CD4-positive, alpha-beta T cell treated with Interleukin-12 subunit alpha and Interleukin-12 subunit beta, for 1 hour (primary cell): Measurements from ENCODE around the gene CHN2.

Experiments
- DNase-seq: peaks from one replicate; pipeline ENCODE4 v3.0.0-alpha.2; 2020

CHN2 gene

DNA sequence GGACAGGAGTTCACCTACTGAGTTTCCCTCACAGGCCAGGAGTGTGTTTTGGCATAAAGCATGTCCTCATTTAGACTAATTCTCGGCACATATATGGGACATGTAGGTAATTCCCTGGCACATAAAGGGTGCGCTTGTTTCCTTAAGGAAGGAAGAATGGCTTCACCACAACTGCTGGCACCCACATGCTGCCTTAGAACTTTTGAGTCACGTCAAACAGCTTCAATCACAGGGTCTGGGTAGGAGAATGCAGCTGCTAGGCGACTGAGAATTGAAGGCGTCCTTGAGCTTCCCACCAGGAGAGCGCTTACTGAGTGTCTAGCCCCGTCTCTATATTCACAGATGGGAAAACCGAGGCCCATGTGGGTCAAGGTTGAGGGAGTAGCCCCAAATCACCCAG is 146.1 kb downstream of the CHN2 start:
- DNase-seq, result no peak

DNA sequence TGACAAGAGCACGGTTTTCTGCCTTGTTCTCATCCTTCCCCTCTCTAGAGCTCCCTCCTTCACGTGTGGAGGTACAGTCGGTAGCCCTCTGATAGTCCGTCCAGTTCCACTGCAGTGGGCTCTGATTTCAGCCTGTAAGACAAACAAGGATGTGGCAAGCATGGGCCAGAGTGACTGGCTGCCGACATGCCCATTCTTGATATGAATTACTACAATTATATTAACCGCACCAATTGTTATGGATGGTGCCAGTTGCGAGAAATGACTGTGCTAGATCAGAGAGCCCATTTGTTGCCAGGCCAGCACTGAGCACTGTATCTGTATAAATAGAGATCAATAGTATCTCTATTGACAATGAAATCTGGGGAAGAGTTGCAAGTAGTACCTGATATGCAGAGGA is 146.6 kb downstream of the CHN2 start:
- DNase-seq, result no peak

DNA sequence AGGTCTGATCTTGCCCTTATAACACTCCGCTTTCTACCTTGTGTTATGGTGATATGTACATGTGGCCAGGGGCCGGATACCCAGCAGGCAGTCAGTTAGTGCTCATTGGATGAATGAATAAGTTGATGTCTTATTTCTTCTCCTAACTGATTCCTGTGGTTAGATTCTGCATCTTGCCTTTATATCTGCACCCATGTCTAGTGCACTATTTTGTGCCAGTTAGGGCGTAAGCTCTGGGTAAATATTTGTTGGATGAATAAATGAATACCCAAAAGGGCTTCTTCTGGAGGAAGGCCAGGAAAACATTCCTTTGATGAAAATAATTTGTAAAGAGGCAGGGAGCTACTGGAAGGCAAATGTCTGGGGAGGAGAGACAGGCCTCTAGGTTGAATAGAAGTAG is 148.2 kb downstream of the CHN2 start:
- DNase-seq, result no peak

DNA sequence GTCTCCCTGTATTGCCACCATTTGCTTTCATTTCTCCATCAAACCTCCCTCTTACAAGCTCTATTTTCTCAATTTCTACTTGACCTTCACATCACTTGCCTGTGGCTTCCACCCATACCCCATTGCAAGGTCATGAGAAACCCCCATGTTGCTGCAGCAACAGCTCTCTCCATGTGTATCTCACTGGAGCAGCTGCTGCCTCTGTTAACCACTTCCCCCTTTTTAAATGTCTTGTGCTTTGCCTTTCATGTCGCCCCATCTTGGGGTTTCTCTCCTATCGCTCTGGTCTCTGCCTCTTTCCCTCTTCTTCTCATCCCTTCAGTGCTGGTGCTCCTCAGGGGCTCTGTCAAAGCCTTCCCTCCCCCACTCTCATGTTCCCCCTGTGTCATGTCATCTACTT is 148.8 kb downstream of the CHN2 start:
- peak; percentile 6 for DNase-seq

DNA sequence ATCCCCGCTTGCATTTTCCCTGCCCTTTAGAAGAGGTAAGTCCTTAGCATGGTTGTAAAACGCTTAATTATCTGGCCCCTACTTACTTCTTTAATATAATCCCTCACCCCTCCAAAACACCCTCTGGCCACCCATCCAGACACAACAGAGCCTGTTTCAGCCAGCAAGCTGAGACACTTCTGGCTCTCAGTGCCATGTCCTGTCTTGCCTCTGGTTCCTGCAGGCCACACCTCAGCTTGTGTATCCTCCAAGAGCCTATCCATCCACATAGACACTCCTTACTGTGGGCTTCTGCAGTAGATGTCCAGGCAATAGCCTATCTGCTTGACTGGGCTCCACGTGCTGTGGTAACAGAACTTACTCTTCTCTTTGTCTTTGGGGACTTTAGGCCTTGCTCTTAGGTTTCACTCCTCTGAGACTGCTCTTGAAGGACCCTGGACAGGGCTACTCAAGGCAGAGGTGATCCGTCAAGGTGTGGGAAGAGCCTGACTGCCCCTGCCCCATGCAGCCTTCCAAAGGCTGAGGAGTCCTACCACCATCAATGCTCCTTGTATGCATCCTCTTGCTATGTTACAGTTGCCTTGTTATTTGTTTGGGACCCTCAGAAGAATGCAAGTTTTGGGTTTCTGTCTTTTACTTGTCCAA is 149.9 kb downstream of the CHN2 start:
- DNase-seq, result no peak

DNA sequence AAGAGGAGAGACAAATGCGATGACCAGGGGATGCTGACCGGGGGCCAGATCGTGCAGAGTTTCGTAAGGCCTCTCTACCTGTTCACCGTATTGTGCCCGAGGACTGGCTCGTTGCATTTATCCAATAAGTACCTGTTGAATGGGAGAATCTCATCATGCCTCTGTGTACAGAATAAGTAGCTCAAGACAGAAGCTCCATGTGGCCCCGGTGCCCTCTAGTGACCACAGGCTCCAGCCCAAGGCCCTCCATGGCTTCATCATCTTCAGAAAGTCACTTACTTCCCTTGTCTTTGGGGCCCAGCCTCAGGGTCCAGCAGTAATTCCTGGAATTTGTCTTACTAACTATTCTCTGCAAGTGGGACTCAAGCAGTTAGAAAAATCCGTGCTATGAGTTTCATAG is 151.0 kb downstream of the CHN2 start:
- peak; percentile 9 for DNase-seq

DNA sequence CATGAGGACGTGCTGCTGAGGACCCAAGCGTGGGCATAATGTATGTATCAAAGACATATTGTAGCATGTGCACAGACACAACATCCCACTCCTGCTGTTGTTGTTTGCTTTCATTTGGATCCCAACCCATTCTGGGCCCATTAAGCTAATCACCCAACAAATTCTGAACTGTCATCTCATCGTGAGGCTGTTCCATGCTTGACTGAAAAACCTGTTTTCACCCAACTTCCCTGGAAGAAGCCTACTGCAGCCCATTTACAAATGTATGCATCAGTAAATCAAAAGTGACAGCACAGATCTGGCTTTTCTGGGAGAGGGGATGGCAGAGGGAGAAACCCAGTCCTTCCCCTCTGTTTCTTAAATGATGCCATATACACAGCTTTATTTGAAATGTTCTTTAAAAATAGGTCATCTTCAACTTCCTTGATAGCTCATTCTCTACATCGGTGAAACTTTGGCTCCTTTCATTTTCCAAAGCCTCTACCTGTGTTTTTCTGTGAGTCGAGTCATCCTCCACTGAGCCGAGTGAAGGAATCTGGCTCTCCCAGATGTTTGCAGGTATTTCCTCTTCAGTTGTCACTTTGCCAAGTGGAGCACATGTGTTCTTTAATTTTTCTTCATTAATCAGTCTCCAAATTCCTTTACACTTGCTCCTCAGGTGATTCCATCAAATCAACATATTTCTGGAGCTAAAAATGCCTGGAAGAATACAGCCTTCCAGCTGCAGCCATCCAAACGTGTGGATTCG is 151.8 kb downstream of the CHN2 start:
- DNase-seq, result no peak

DNA sequence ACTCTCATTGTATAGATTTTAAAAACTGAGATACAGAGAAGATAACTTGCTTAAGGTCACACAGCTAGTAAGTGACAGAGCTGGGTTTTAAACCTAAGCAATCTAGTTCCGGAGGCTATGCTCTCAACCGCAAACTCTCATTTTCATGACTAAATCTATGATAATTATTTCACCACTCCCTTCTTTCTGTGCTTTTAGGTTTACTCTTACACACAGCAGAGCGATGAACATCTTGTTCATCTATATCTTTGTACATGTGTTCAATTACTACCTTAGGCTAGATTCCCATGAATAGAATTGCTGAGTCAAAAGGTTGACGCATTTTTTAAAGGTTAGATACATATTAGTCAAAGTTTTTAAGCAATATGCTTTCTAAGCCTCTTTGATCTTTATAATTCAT is 154.8 kb downstream of the CHN2 start:
- DNase-seq, result no peak

DNA sequence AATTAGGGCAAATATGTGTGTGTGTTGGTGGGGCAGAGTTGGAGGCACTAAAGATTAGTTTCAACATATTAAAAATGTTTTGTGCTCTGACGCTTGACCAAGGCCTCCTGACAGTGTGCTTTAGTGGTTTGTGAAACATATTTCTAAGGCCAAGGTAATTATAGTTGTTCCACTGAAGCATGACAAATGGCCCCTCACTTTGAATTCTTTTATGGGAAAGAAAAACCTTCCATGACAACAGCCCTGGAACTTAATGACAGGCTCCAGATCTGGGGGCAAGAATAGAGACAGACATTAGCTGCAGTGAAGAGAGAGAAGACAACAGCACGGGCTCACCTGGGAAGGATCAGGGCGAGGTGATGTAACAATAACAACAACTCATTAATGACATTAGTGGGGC is 155.8 kb downstream of the CHN2 start:
- DNase-seq, result no peak

DNA sequence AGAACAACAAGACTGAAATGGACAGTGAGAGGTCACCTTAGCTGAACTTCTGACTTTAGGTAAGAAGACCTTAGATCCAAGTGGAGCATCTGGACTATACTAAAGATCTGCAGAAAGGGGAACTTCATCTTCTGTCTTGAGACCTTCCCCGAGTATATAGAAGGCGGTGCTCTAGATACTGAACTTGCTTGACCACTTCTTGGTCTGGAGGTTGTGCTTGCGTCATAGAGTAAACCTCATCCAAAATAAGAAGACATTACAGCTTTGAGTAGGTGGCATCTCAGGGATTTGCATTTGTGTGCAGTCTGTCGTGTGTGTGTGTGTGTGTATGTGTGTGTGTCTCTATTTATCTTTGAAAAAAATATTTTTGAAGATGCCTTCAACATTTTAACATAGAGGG is 157.5 kb downstream of the CHN2 start:
- DNase-seq, result no peak

DNA sequence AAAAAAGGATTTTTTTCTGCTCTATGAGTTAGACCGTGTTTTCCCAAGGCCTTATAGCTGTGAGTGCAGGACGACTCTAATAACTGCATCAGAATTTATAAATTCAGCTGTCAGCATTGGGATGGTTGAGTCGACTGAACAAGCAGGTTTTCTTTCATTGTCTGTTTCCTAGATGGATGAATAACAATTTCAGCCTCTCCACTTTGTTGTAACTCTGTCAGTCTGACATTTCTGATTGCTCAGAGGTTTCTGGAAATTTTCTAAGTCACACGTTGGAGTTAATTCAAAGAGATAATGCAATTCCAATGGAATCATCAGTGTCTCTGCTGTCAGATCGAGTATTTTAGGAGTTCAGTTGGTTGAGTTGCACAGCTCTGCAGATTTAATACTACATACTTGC is 159.2 kb downstream of the CHN2 start:
- no peak for DNase-seq

DNA sequence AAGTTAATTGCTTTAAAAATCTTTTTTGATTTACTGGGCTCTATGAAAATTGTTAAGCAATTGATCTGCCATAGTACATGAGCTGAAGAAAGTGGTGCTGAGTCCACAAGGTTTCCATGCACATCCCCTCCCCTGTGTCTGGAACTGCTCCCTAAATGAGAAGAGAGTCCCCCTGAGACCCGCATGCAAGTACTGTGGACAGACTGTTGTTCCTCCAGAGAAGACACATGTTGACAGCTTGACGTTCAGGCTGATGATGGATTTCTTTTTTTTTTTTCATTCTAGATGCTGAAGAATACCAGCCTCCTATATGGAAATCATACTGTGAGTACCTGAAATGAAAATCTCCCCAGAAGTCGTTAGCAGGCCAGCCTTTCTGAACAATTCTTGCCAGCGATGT is 159.8 kb downstream of the CHN2 start:
- no peak for DNase-seq

DNA sequence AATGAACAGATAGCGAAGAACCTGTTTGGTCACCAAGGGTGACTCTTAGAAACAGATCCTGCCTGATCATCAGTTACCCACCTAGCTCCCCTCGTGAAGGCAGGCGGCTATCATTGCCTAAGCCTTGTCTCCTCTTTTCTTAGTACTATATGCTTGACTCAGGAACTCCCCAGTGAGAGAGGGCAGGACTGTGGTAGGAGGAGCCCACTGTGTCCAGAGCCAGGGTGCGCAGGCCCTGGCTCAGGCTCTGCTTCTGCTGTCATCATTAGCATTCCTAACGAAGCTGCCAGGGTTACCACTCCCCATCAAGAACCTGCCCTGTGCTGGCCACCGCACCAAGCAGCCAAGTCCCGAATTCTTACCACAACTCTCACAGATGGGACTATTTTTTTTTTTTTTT is 160.8 kb downstream of the CHN2 start:
- DNase-seq, result no peak

DNA sequence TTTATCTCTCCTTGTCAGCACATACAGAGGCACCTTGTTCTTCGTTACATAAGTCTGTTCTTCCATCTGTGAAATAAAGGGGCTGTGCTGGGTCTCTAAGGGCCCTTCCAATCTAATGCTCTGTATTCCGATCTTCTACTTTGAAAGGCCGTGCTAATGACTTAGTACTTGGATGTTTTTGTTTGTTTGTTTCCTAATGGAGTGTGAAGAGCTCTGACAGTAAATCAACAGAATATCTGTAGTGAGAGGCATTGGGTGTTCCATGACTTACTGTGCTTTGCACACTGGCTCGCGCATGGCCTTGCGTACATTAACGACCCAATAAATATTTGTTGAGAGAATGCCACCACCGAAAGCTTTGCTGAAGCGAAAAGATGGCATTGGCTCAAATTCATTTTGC is 162.1 kb downstream of the CHN2 start:
- DNase-seq, result no peak

DNA sequence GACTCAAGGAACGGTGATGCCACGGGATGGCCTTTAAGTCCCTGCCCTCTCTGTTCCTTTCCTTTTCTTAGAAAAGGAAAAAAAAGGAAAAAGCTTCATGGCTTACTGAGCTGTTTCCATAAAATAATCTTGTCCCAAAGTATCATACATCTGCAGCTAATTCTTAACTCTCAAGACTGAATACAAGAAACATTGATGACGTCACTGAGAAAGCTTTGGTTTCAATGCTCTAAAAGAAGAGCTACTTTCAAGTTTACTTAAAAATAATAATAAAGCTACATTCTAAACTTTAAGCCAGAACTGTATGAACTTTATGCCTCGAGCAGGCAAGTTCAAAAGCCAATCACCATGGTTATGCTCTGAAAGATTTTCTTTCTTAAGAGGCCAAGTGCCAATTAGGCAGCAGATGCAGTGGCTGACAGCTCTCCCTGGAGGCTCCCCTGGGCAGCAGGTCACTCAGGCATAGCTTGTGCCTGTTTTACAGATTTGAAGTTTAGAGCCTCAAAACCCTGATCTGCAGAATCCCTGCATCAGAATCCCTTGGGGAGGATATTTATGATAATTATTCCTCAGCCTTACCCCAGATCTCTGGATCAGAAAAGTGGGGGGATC is 165.0 kb downstream of the CHN2 start:
- no peak for DNase-seq

DNA sequence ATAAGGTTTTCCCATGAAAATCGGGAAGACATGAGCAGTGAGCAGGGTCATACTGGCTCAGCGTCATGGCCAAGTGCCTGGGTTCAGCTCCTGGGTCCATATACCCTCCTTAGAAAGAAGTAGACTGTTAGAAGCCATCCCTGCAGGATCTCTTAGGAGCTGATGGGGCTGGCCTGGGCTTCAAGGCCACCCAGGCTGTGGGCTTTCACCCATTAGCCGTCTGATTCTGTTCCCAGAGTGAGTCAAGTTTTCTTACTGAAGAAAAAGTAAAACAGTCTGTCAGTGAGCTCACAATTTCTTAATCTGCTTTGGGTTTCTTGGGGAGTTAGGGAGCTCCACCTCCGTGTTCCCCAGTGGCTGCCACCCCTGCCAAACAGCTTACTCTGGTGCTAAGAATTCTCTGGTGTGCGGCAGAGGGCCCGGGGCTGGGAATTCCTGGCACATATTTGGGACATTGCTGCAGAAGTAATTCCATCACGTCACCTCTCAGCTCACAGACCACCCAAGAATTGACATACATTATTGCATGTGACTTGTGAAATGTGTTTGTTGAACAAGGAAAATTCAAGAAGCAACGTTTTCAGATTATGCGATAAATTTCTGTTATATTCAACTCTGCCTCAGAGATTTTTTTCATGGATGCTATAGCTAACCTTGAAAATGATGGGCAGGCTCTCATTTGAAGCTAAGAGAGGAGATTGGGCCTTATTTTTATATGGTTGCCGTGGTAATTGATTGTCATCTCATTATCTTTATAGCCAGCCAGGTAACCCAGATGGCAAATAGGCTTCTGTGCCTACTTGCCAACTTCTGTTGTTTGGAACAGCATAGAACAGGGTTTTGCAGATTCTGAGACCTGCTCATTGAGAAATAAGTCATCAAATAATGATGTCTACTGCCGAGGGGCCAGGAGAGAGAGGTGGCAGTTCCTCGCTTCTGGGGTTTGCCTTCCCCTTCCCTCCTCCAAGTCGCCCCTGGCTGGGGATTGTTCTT is 166.4 kb downstream of the CHN2 start:
- no peak for DNase-seq

DNA sequence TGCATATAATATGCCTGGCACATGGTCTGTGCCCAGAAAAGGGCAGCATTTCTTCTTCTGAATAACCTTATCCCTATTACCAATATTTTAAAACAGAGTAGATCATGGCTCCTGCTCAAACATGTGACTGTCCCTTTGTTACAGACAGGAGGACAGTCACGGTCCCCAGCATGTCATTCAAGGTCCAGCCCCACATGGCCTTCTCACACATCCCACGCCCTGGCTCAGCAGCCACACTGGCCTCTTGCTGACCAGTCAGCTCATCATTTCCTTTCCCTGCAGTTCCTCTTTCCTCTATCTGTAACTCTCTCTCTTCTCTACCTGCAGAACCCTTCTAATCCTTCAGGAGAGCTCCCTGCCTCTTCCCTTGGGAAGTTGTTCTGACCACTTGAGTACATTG is 167.8 kb downstream of the CHN2 start:
- no peak for DNase-seq

DNA sequence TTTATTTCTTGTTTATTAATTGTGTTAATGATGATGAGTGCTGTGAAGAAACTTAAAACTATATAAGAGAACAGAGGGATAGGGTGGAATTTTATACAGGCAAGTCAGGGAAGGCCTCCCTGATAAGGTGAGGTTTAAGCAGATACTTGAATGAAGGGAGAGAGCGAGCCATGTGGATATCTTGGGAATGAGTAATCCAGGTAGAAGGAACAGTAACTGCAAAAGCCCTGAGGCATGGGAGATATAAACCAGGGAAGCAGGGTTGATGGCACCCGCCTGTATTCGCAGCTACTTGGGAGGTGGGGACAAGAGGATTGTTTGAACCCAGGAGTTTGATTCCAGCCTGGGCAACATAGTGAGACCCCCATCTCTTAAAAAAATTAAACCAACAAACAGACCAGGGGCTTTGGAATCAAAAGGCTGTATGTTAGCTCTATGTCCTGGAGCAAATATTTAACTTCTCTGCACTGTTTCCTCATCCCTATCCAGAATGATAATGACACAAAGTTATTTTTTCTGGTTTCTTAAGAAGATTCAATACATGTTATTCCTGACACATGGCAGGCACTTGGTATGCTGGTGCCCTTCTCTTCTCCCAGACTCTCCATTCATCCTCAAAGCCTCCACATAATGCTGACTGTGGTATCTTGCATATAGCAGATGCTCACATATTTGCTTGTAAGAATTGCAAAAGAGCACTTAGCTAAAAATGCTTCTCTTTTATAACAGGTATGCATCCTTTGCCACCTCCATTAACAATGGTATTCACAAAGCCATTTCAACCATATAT is 169.3 kb downstream of the CHN2 start:
- DNase-seq, result no peak

DNA sequence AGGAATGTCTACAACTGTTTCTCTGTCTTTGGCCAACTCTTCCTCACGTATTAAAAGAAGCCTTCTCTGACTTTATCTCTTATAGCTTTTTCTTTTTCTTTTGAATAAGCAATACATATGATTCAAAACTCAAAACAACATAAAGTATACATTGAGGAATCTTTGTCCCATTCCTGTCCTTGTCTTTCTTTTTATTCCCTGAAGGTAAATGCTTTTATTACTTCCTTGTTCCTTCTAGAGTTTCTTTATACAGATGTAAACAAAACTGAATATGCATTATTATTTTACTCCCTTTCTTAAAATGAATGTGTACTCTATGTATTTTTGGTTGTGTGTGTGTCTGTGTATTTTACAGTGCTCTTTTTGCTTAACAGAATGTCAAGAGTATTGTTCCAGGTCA is 170.1 kb downstream of the CHN2 start:
- no peak for DNase-seq

DNA sequence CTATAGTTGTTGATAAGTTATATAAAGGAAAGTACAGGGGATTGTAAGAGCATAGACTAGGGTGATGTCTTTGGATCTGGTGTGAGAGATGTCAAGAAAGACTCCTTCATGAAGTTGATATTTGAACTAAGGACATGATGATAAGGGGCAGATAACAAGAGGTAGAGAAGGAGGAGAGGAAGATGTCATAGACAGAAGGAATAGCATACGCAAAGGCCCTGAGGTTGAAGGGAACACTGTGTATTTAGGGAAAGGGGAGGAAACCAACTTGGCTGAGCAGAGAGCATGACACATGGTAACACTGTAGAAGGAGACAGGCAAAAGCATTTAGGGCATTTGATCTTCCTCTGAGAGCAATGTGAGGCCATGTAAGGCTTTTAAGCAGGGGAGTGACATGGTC is 170.8 kb downstream of the CHN2 start:
- DNase-seq, result no peak

DNA sequence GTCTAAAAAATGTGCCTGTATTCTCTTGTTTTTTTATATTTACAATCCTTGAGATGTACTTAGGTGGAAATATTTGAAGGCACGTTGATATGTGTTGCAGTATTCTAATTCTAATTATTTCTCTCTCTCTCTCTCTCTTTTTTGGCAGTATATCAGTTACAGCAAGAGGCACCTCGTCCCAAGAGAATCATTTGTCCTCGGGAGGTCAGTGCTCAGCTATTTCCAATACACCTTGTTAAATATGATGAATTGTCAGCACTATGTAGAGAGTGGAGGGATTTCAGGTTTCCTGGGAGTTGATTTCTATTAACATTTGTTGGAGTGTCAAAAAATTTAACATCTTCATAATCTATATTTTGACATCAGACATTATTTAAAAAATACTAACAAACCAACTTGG is 173.2 kb downstream of the CHN2 start:
- DNase-seq, result no peak

DNA sequence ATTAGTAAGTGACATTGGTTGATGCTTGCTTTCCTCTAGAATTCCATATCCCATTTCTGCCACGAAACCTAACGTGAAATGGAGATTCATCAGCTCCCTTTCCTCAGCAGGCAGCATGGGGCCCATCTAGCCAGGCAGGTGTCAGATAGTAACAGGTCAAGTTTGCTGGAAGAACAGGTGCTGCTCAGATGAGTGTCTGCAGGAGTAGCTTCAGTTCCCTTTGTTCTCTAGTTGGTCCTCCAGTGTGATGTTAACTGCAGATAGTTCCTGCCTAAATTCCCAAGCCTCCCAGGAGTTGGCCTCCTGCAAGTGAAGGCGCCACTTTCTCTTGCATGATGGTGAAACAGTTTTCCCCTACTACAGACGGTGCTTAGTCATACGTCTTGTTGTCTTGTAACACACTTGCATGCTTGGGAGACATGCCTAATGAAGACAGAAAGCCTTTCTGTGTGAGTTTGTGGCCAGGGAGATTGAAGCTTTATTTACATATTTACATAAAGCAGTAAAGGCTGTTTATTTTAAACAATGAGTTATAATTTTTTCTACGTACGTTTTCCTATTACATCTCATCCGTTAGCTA is 175.4 kb downstream of the CHN2 start:
- no peak for DNase-seq
